Testis (tissue), 2 donors: ENCODE data around the gene CFAP43.

Experiments
- POLR2A ChIP-seq: fragments of 450-650 bp; IDR thresholded peaks from one replicate; pipeline ENCODE4 v1.6.1; 2017; ENCODE audit warnings: antibody characterized with exemption, mild to moderate bottlenecking, moderate library complexity
- TF ChIP-seq, protein P1 (sequence below), 3 experiments: fragments of 450-650 bp in 2 of 3; fragments of 200-600 bp in 1 of 3; sonication (generic) in 1 of 3; IDR thresholded peaks; one replicate each; pipeline ENCODE4 v1.5.1; 2016 to 2019; ENCODE audit warnings: antibody characterized with exemption in 3 of 3, mild to moderate bottlenecking in 2 of 3, moderate library complexity in 1 of 3

DNA sequence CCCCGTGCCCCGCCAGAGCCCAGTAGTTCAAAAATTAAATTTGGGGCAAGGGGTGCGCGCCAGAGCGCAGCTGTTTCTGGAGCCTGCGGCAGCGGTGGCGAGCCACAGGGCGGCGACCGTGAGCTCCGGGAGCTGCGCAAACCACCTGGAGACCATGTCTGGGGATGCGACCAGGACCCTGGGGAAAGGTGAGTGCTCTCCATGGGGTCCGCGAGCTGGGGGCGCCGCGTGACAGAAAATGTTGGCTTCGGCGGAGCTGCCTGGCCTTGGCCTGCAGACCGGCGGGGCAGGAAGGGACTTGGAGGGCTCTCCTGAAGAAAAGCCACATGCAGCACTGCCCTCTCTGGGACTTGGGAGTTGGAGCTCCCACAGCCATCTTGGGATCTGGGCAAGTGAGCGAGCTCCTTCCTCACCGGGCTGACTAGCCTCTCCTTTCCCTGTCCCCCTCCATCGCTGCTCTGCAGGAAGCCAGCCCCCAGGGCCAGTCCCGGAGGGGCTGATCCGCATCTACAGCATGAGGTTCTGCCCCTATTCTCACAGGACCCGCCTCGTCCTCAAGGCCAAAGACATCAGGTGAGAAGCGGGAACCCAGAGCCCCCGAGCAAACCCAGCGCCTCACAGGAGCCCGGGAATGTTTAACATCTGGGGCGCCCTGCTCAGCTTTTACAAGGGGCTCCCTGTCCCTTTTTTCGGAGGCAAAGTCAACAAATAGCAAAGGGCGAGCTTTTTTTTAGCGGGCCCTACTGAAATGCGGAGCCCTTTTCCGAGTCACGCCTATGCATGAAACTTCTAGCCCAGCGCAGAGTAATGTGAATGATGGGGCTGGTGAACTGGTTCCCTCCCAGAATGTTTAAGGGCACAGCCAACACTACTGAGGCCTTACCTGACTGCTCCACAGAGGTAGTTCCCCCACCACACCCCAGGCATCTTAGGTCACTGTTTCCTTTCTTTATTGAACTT lies 42.9 kb upstream of the CFAP43 start:
- TF ChIP-seq, protein P1, sequence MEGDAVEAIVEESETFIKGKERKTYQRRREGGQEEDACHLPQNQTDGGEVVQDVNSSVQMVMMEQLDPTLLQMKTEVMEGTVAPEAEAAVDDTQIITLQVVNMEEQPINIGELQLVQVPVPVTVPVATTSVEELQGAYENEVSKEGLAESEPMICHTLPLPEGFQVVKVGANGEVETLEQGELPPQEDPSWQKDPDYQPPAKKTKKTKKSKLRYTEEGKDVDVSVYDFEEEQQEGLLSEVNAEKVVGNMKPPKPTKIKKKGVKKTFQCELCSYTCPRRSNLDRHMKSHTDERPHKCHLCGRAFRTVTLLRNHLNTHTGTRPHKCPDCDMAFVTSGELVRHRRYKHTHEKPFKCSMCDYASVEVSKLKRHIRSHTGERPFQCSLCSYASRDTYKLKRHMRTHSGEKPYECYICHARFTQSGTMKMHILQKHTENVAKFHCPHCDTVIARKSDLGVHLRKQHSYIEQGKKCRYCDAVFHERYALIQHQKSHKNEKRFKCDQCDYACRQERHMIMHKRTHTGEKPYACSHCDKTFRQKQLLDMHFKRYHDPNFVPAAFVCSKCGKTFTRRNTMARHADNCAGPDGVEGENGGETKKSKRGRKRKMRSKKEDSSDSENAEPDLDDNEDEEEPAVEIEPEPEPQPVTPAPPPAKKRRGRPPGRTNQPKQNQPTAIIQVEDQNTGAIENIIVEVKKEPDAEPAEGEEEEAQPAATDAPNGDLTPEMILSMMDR (IDR thresholded peaks at IDR 0.05): peak; percentile 61 to 78 (median 65)
- TF ChIP-seq POLR2A: no peak
